Esophagus squamous epithelium (tissue), 5 donors: ENCODE results near the gene ARMH1. TPM values are rescaled to one million over a fixed set of nuclear protein-coding genes. Genes with fewer than 3 reads are reported as not detected.

Experiments used
- DNase-seq: peaks from one replicate; lab custom pipeline; 2025; lab: John Stamatoyannopoulos, UW
- H3K27ac ChIP-seq, 4 donors: fragments of 200-600 bp; sonication (generic); one replicate each; pipeline ENCODE4 v1.5.1; 2016 to 2019; ENCODE audit warnings: mild to moderate bottlenecking in 1 of 4
- H3K27me3 ChIP-seq, 4 donors: fragments of 200-600 bp; sonication (generic); 1 replicate in 3 of 4; 2 replicates in 1 of 4; pipeline versions ENCODE4 v1.5.1 to v1.6.0; 2017 to 2021; ENCODE audit warnings: antibody characterized with exemption in 1 of 4
- H3K36me3 ChIP-seq, 3 donors: fragments of 200-600 bp; sonication (generic); one replicate each; pipeline ENCODE4 v1.5.1; 2016 to 2019
- H3K4me1 ChIP-seq, 3 donors: fragments of 200-600 bp; sonication (generic); one replicate each; pipeline ENCODE4 v1.5.1; 2017 to 2019
- H3K4me3 ChIP-seq, 4 donors: fragments of 200-600 bp; sonication (generic); 1 replicate in 3 of 4; 2 replicates in 1 of 4; pipeline ENCODE4 v1.5.1; 2016 to 2019; ENCODE audit warnings: mild to moderate bottlenecking in 2 of 4, moderate library complexity in 1 of 4
- H3K9me3 ChIP-seq, 3 donors: fragments of 200-600 bp; sonication (generic); one replicate each; pipeline ENCODE4 v1.5.1; 2016 to 2019
- CTCF ChIP-seq, 6 experiments: fragments of 450-650 bp in 4 of 6; fragments of 200-600 bp in 2 of 6; sonication (generic) in 2 of 6; IDR thresholded peaks; one replicate each; pipeline ENCODE4 v1.5.1; 2016 to 2019; ENCODE audit warnings: antibody characterized with exemption in 6 of 6, mild to moderate bottlenecking in 4 of 6, moderate library complexity in 4 of 6
- POLR2A ChIP-seq, 4 donors: fragments of 450-650 bp; IDR thresholded peaks; one replicate each; pipeline ENCODE4 v1.6.1; 2017; ENCODE audit warnings: antibody characterized with exemption in 4 of 4, mild to moderate bottlenecking in 4 of 4, moderate library complexity in 3 of 4
- WGBS, 2 donors: methylation state at CpG; one replicate each; pipeline ENCODE4 v1.1.5; 2018; 5-methylcytosine and 5-hydroxymethylcytosine counted together
- intact Hi-C: fragments of 100-400 bp; cut with DNase I; formaldehyde crosslinking; loops from one replicate; pipeline ENCODE4 v1.15.0; 2022
- total RNA-seq, 4 donors: library from RNA; depleted of rRNA; stranded (reverse); fragments of >200 nt; gene quantifications; one replicate each; pipeline ENCODE4 v1.1.0, GENCODE V29; 2016
- donor health status: DM: yes; HTN: yes; CAD: no.

Gene ARMH1
- total RNA-seq, 4 donors from 2014 or later, result 1.3 TPM; not detected in 3

DNA sequence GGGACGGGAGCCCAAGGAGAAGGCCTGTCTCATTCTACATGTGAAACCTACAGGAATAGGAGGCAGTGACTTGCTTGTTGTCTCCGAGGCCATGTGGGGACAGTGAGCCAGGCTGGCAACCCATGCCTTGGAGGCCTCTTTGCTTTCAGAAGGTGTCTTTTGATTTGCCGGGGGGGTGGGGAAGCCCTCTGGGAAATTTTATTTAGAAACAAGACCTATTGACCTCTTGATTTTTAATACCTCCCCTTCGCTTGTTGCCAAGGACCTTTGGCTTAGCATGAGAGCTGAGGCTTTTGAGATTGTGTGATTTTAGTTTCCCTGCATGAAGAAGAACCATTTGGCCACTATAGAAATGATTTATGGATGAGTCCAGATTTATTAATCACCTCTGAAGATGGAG lies 4.1 kb downstream of the ARMH1 start:
- H3K4me3 ChIP-seq, result no peak overlapping the region
- H3K27me3 ChIP-seq, result peaks cover 0 to 5% (median 0%) of the 10 kb centered on the region in 4 donors
- WGBS, 2 donors, result 63 to 75% methylated on average over 4 of the region's 4 CpGs
- no peaks in the 10 kb centered on the region for H3K9me3 ChIP-seq
- TF ChIP-seq POLR2A (IDR thresholded peaks at IDR 0.05) (no peak), CTCF (IDR thresholded peaks at IDR 0.05) (no peak)
- H3K4me1 ChIP-seq, result peaks cover 6 to 35% (median 8%) of the 10 kb centered on the region in 3 donors
- no peak for DNase-seq
- no peak overlapping the region for H3K27ac ChIP-seq
- intact Hi-C loops, result no loop called here
- no peaks in the 10 kb centered on the region for H3K36me3 ChIP-seq

GRCh38 chr1:44679468-44679867 lies 5.0 kb downstream of the ARMH1 start:
- no peak for DNase-seq
- WGBS, 2 donors, result 84 to 87% methylated on average over 5 of the region's 5 CpGs
- Histone ChIP-seq H3K27me3 (peaks cover 0 to 5% (median 0%) of the 10 kb centered on the region in 4 donors), H3K4me3 (no peak overlapping the region), H3K36me3 (no peaks in the 10 kb centered on the region), H3K9me3 (no peaks in the 10 kb centered on the region), H3K27ac (no peak overlapping the region), H3K4me1 (peaks cover 4 to 33% (median 8%) of the 10 kb centered on the region in 3 donors)
- TF ChIP-seq CTCF (IDR thresholded peaks at IDR 0.05) (no peak), POLR2A (IDR thresholded peaks at IDR 0.05) (no peak)
- intact Hi-C loops, result no loop called here

DNA sequence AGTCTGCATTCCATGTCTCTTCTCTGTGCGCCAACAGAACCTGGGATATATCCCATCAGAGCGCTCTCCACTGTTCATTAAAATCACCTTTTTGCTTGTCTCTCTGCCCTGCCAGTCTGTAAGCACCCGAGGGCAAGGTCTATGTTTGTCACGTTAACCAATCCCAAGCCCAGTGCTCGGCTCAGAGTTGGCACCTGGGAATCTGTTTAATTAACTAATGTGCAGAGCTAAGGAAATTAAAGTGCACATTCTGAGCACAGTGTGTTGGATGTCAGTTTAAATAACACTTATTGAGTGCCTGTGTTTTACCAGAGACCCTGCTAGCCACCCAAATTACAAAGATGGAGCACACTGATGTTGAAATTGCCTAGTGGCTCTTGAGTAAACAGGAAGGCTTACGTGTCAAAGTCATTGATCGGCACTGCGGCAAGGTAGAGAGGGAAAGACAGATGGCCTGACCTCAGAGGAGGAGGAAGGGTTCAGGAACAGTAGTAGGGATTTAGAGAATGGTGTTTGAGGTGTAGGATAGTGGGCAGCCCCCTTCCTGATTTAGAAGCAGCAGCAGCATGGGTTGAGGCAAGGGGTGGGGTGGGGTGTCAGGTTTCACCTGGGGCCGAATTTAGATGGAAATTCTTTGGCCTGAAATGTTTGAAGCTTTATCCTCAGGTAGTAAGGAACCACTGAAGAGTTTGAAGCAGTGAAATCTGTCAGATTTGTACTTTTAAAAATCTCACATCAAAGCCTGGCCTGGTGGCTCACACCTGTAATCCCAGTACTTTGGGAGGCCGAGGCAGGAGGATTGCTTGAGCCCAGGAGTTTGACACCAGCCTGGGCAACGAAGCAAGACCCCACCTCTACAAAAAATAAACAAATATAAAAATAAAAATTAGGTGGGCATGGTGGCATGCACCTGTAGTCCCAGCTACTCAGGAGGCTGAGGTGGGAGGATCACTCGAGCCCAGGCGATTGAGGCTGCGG lies 7.7 kb downstream of the ARMH1 start:
- TF ChIP-seq POLR2A (IDR thresholded peaks at IDR 0.05) (no peak), CTCF (IDR thresholded peaks at IDR 0.05) (no peak)
- no peak for DNase-seq
- peaks cover 0 to 7% (median 0%) of the 10 kb centered on the region in 4 donors for H3K27me3 ChIP-seq
- H3K4me1 ChIP-seq, result peaks cover 0 to 8% (median 0%) of the 10 kb centered on the region in 3 donors
- no peak overlapping the region for H3K27ac ChIP-seq
- no peaks in the 10 kb centered on the region for H3K36me3 ChIP-seq
- H3K4me3 ChIP-seq, result no peak overlapping the region
- intact Hi-C loops, result no loop called here
- H3K9me3 ChIP-seq, result no peaks in the 10 kb centered on the region
- 84 to 86% methylated on average over 13 to 14 of the region's 14 CpGs for WGBS, 2 donors

- H3K36me3 ChIP-seq, result no peaks in the 10 kb centered on the region
- DNase-seq, result no peak
- TF ChIP-seq CTCF (IDR thresholded peaks at IDR 0.05) (no peak), POLR2A (IDR thresholded peaks at IDR 0.05) (no peak)
- intact Hi-C loops, result no loop called here
- peaks cover 0 to 14% (median 0%) of the 10 kb centered on the region in 4 donors for H3K27me3 ChIP-seq
- WGBS, 2 donors, result 90 to 92% methylated on average over 3 of the region's 3 CpGs
- H3K9me3 ChIP-seq, result no peaks in the 10 kb centered on the region
- no peak overlapping the region for H3K4me3 ChIP-seq
- H3K27ac ChIP-seq, result no peak overlapping the region
- peaks cover 0 to 2% (median 0%) of the 10 kb centered on the region in 3 donors for H3K4me1 ChIP-seq
These were observed 8.4 kb downstream of the ARMH1 start for GRCh38 chr1:44682883-44683265.

DNA sequence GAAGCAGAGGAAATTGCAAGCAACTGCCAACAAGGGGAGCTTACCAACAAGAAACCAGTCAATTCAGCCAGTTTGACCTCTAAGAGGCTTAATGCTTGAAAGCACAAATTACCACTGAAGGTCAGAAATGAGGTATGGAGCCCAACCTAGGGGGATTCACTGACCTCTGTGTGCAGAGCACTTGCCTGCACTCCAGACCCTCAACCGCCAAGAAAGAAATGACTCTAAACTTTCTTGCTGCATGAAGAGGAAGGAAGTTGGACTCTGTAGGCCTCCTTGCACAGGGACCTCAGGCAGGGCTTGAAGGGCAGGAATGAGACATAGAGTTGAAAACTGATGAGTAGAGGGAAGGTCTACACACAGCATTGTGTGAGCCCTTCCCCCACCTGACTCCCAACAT lies 10.0 kb downstream of the ARMH1 start:
- intact Hi-C loops, result no loop called here
- DNase-seq, result no peak
- H3K4me1 ChIP-seq, result no peaks in the 10 kb centered on the region
- no peaks in the 10 kb centered on the region for H3K36me3 ChIP-seq
- H3K4me3 ChIP-seq, result no peak overlapping the region
- TF ChIP-seq CTCF (IDR thresholded peaks at IDR 0.05) (no peak), POLR2A (IDR thresholded peaks at IDR 0.05) (no peak)
- 56 to 67% methylated on average over 1 of the region's 1 CpG for WGBS, 2 donors
- H3K27me3 ChIP-seq, result peaks cover 0 to 30% (median 0%) of the 10 kb centered on the region in 4 donors
- no peaks in the 10 kb centered on the region for H3K9me3 ChIP-seq
- H3K27ac ChIP-seq, result no peak overlapping the region
